Measurements from ENCODE around the gene BICRA.

The BICRA gene

DNA sequence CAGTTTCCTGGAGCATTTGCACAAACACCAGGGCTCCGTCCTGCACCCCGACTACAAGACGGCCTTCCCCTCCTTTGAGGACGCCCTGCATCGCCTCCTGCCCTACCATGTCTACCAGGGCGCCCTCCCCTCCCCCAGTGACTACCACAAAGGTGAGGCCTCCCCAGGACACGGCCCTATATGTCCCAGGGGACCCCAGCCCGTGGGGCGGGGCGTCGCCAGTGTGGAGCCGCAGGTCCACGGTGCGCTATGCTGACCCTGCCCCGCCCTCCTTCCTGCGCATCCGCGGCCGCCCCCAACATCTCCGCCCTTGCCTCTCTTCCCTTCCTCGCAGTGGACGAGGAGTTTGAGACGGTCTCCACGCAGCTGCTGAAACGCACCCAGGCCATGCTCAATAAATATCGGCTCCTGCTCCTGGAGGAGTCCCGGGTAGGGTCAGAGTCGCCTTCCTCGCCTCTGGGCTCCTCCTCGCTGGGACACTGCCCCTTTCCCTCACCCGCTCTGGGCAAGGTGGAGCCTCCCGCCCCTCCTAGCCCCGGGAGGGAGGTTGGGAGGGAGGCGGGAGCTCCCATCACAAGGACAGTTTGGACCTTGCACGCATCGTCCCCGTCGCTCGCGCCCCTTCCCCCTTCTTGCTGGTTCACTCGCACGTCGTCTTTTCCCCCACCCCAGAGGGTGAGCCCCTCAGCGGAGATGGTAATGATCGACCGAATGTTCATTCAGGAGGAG lies 89.9 kb downstream of the BICRA start:
- H3K4me1 Mint-ChIP-seq: no peaks in the 10 kb centered on the region
- H3K27me3 Mint-ChIP-seq (ENCODE audit: low read depth, poor library complexity): no peaks in the 10 kb centered on the region
- no peak overlapping the region for H3K4me3 Mint-ChIP-seq
- TF ChIP-seq, protein P1, sequence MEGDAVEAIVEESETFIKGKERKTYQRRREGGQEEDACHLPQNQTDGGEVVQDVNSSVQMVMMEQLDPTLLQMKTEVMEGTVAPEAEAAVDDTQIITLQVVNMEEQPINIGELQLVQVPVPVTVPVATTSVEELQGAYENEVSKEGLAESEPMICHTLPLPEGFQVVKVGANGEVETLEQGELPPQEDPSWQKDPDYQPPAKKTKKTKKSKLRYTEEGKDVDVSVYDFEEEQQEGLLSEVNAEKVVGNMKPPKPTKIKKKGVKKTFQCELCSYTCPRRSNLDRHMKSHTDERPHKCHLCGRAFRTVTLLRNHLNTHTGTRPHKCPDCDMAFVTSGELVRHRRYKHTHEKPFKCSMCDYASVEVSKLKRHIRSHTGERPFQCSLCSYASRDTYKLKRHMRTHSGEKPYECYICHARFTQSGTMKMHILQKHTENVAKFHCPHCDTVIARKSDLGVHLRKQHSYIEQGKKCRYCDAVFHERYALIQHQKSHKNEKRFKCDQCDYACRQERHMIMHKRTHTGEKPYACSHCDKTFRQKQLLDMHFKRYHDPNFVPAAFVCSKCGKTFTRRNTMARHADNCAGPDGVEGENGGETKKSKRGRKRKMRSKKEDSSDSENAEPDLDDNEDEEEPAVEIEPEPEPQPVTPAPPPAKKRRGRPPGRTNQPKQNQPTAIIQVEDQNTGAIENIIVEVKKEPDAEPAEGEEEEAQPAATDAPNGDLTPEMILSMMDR (IDR thresholded peaks at IDR 0.05): no peak
- DNase-seq: no peak
- no peak overlapping the region for H3K27ac Mint-ChIP-seq
- H3K36me3 Mint-ChIP-seq (ENCODE audit: low read depth): peaks cover 29% of the 10 kb centered on the region
- H3K9me3 Mint-ChIP-seq: no peaks in the 10 kb centered on the region

DNA sequence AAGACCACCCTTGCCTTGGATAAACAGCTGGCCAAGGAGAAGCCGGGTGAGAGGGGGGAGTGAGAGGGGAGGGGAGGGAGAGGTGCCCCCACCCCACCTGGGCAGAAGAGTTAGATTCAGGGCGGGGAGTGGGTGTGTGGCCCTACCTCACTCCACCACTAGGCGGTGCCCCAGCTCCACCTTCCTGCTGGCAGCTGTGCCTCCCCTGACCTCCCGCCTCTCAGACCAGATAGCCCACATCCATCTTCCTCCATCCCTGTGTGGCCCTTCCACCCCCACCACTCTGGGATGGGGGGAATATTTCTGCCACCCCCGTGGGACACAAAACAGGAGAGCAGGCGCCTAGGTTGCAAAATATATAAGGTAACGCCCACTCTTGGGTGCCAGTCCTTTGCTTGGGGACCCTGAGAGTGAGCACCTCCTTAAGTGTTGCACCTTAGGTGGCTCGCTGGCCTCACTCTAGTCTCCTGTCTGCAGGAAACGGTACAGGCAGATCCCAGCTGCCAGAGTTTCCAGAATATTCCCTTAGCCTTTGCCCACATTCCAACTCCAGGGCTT lies 90.5 kb downstream of the BICRA start:
- DNase-seq: peak; percentile 85
- Mint-ChIP-seq H3K27ac (no peak overlapping the region), H3K9me3 (no peaks in the 10 kb centered on the region), H3K36me3 (ENCODE audit: low read depth) (peaks cover 35% of the 10 kb centered on the region), H3K4me1 (no peaks in the 10 kb centered on the region), H3K27me3 (ENCODE audit: low read depth, poor library complexity) (no peaks in the 10 kb centered on the region), H3K4me3 (no peak overlapping the region)
- TF ChIP-seq, protein P1 (IDR thresholded peaks at IDR 0.05): peak; percentile 90

DNA sequence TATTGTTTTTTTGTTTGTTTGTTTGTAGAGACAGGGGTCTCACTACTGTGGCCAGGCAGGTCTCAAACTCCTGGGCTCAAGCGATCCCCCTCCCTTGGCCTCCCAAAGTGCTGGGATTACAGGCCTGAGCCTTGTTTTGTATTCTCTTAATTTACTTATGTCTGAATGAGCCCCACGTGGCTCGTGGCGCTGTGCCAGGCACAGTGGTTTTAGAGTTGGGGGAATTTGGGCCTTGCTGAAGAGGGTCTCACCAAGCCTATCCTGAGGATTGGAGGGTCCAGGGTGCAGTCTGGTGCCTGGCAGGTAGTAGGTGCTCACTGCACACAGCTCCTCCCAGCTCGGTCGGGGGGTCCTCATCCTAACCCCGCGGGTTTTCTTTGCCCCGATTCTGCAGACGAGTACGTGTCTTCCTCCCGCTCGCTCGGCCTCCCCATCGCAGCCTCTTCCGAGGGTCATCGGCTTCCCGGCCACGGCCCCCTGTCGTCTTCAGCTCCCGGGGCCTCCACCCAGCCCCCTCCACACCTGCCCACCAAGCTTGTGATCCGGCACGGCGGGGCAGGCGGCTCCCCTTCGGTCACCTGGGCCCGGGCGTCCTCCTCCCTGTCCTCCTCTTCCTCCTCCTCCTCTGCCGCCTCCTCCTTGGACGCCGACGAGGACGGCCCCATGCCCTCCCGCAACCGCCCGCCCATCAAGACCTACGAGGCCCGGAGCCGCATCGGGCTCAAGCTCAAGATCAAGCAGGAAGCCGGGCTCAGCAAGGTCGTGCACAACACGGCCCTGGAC lies 92.2 kb downstream of the BICRA start:
- TF ChIP-seq, protein P1 (IDR thresholded peaks at IDR 0.05): no peak
- H3K4me3 Mint-ChIP-seq: no peak overlapping the region
- H3K9me3 Mint-ChIP-seq: no peaks in the 10 kb centered on the region
- peaks cover 4% of the 10 kb centered on the region for H3K4me1 Mint-ChIP-seq
- no peak overlapping the region for H3K27ac Mint-ChIP-seq
- no peaks in the 10 kb centered on the region for H3K27me3 Mint-ChIP-seq (ENCODE audit: low read depth, poor library complexity)
- no peak for DNase-seq
- peaks cover 28% of the 10 kb centered on the region for H3K36me3 Mint-ChIP-seq (ENCODE audit: low read depth)

DNA sequence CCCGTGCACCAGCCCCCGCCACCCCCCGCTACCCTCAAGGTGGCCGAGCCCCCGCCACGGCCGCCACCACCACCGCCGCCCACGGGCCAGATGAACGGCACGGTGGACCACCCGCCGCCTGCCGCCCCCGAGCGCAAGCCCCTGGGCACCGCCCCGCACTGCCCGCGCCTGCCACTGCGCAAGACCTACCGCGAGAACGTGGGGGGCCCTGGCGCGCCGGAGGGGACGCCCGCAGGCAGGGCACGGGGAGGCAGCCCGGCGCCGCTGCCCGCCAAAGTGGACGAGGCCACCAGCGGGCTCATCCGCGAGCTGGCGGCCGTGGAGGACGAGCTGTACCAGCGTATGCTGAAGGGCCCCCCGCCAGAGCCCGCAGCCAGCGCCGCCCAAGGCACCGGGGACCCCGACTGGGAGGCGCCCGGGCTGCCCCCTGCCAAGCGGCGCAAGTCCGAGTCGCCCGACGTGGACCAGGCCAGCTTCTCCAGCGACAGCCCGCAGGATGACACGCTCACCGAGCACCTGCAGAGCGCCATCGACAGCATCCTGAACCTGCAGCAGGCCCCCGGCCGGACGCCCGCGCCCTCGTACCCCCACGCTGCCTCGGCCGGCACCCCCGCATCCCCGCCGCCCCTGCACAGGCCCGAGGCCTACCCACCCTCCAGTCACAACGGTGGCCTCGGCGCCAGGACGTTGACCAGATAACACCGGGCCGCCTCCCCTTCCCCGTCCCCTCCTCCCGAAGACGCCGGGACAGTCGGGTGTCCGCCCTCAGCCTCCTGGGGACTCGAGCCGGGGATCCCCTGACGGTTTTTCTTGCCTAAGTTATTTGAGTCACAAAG lies 93.0 kb downstream of the BICRA start:
- TF ChIP-seq, protein P1 (IDR thresholded peaks at IDR 0.05): no peak
- H3K9me3 Mint-ChIP-seq: no peaks in the 10 kb centered on the region
- peaks cover 28% of the 10 kb centered on the region for H3K36me3 Mint-ChIP-seq (ENCODE audit: low read depth)
- H3K27me3 Mint-ChIP-seq (ENCODE audit: low read depth, poor library complexity): peaks cover 8% of the 10 kb centered on the region
- no peak overlapping the region for H3K4me3 Mint-ChIP-seq
- peaks cover 4% of the 10 kb centered on the region for H3K4me1 Mint-ChIP-seq
- H3K27ac Mint-ChIP-seq: no peak overlapping the region
- DNase-seq: no peak

DNA sequence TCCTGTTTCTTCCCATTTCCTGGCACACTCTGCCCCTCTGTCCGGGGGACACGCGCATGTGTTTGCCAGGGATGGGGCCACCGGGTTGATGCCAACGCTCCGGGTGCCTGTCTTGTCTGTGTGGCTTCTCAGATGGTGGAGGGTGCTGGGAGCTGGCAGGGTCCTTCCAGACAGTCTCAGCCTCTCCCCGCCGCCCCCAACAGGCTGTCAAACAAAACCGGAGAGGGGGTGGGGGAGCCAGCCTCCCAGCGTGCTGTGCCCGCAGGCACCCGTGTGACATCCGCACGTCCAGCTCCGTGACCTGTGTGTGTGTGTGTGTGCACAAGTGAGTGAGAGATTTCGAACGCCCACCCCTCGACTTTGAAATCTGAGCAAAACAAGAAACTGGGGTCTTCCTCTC lies 93.7 kb downstream of the BICRA start:
- TF ChIP-seq, protein P1 (IDR thresholded peaks at IDR 0.05): no peak
- Mint-ChIP-seq H3K27me3 (ENCODE audit: low read depth, poor library complexity) (peaks cover 15% of the 10 kb centered on the region), H3K36me3 (ENCODE audit: low read depth) (peaks cover 28% of the 10 kb centered on the region), H3K27ac (peak overlapping the region; percentile 77), H3K9me3 (no peaks in the 10 kb centered on the region), H3K4me3 (no peak overlapping the region), H3K4me1 (peaks cover 4% of the 10 kb centered on the region)
- no peak for DNase-seq
